IPS-NIHi11 (cell line): ENCODE results near the gene GFAP.
"Not testable (repeated sequence)": the region's sequence is repeated elsewhere in the genome, so short reads cannot be mapped to it uniquely, and the experiment has no call there.

ENCODE experiments used
- DNase-seq: peaks from one replicate; pipeline ENCODE4 v3.0.0; 2012; ENCODE audit warnings: mixed read lengths, low spot score

Gene GFAP

DNA sequence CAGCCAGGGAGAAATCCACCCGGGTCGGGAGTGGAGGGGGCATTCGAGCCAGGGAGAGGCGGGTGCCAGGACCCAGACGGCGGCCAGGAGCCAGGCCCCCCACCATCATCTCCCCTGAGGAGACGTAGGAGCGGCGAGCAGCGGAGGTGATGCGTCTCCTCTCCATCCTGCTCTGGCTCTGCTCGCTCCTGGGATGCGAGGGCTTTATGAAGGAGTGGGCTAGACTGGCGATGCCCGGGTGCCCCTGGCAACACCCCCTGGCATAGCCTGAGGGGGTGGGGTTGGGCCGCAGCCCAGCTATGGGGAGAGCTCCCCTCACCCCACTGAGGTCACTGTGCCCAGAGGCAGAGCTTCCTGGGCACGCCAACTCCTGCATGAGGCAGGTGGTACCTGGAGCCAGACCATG lies at the start of gene GFAP:
GFAP (minus strand) TSS at position 180 of the 406 bp plus-strand sequence; CDS start at position 166, 14 bp downstream.
- no peak for DNase-seq

DNA sequence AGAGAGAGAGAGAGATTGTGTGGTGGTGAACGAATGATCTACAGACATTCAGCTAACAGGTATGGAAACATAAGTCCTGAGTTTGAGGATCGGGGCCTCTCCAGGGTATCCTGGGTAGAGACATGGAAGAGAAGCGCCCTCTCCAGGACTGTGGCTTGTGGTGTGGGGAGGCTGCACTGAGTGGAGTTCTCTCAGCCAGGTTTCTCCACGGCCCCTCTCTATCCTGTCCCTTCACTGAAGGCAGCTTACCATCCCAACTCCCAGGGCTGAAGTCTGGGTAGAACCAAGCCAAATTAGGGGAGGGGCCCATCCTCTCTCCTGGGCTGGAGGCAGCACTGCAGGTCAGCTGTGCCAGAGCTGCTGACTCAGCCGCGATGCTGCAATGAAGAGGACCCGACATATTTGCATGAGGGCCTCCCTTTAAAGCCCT lies 46.6 kb upstream of the GFAP start:
- DNase-seq: no peak

DNA sequence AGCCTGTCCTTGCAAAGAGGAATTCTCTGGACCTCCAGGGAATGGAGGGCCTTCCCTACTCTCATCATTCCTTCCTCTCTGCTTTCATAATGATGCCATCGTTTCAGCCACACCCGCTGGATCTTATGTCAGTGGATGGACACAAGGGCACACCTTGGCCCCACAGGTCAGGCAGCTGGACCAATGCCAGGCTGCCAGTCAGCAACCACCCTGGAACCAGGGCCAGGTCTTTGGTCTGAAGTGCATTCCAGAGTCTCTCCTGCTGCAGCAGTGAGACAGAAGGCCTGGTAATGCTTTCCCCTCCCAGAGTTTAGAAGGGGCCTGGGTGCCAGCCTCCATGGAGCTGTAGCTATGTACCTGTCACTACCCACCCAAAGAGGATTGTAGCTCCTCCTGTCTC lies 45.4 kb upstream of the GFAP start:
- DNase-seq: no peak

DNA sequence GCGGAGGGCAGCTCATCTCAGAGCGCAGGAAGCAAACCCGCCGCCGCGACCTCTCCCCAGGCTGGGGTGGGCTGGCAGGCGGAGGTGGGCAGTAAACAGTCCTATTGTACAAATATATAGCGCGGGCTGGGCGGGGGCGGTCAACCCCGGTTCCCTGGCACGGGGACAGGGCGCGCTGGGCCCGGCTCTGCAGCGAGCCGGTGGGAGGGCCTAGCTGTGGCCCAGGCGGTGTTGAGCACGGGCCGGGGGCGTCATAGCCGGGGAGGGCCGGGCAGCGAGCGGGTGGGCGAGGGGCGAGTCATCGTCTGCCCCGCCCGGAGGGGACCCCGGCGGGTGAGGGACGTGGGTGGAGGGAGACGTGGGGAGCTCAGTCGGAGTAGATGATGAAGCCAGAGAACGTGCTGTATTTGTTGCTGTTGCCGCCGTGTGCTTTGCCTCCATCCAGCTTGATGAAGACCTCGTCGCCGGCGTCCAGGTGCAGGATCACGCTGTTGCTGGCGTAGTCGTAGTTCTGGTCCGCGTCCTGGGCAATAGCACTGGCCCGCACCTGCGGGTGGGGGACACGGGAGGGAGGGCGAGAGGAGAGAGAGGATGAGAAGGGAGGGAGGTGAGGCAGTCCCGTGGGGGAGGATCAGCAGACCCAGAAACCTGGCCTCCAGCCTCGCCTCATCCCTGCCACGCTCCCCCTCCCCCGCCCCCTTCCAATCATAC lies 44.7 kb upstream of the GFAP start:
- no peak for DNase-seq

DNA sequence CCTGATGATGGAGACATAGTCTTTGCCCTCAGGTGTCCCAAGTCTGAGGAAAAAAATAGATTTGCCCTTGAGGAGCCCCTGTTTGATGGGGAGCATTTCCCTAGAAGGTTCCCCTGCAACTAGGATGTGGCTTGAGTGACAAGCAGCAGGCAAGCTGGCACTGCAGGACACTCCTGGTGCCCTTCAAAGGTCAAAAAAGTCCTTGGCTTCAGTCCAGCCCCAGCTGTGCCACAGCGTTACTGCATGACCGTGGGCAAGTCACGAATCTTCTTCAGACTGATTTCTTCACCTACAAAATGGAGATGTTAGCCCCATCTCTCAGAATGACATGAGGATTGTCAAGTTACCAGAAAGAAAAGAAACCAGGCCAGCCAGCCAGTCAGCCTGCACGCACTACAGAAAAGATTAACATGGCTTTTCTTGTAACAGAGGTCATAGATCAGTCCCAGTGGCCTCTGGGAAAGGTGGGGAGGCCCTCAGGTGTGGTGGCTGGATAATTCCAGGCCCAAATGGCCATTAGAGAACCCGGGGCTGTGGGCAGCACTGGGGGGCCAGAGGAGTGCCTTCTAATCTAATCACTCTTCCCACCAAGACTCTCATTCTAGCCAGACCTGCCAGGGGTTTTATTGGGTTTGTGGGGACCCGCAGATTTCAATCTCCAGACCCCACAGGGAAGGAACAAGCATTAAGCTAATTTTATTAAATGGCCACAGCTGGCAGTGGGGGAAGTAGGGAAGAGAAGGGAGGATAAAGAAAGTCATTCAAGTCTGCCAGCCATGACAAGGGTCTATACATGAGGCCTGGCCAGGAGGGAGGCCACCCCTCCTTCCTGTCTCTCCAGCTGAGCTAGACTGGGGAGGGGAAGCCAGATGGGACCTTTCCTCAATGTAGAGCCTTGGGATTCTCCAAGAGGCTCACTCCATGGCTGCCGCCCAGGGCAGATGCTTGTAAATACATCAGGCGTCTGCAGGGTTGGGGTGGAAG lies 42.0 kb upstream of the GFAP start:
- no peak for DNase-seq

DNA sequence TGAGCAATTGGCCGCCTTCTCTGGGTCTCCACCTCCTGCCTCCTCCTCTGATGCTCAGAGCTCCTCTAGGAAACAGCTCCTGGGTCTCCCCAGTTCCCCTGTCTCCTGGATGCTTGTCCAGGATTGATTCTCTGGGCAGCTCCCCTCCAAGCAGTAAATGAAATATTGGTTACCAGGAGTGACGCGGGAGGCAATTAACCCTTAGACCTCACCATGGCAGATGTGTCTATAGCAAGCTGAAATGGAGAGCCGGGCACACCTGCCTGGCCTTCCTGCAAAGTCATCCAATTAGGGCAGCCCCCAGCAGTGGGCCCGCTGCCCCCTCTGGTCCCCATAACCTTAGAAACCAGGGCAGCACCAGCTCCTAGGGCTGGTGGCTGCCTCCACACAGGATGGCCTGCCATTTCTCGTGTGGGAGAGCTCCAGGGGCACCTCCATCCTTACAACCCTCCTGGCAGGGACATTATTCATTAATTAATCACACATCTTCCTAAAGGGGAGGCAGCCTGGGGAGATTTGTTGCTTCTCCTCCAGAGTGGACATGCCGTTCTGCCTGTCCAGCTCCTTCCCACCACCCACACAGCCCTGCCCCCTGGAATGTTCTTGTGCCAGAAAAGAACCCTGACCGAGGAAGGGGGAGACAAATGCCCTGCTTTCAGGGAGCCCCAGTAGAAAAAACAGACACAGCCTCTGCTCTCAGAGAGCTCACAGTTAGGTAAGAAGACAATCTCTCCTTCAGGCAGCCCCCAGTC lies 40.5 kb upstream of the GFAP start:
- no peak for DNase-seq

DNA sequence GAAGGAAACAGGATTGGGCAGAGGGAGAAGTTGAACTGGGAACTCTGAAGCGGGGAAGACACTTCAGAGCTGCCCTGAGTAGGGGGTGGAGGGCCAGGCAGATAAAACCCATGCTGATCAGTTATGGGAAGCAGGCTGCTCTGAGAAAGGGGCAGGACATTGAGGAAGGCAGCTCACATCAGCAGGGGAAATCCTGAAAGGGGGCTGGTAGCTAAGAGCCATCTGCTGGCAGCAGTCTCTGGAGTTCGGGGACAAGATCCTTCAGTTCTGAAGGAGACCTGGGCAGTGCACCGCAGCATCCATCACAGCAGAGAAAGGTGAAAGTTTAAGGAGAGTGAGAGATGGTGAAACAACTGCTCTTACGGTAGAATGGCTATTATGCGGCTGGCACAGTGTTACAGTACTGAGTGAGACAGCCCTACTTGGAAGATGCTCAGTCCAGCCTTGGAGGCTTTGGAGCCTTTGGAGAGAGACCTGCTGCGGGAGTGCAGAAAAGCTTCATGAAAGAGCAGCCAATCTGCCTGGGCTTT lies 37.7 kb upstream of the GFAP start:
- no peak for DNase-seq

DNA sequence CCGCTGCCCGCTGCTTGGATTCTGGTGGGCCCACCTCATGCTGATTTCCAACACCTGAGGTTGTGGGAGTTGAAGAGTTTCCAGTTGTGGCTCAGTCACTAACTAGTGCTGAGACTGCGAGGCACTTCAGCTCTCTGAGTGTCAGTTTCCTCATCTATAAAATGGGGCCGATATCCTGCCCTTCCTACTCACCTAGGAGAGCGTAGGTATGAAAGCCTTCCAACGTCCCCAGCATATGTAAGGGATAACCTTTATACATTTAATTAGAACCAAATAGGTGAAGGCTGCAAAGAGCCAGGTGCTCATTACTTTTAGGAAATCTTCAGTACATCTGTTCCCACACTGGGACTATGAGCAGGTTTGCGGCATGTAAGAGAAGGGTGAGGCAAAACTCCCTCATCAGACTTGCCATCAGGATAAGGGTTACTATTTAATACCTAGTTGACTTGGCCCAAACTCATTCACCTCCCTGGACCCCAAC lies 33.1 kb upstream of the GFAP start:
- DNase-seq: no peak

DNA sequence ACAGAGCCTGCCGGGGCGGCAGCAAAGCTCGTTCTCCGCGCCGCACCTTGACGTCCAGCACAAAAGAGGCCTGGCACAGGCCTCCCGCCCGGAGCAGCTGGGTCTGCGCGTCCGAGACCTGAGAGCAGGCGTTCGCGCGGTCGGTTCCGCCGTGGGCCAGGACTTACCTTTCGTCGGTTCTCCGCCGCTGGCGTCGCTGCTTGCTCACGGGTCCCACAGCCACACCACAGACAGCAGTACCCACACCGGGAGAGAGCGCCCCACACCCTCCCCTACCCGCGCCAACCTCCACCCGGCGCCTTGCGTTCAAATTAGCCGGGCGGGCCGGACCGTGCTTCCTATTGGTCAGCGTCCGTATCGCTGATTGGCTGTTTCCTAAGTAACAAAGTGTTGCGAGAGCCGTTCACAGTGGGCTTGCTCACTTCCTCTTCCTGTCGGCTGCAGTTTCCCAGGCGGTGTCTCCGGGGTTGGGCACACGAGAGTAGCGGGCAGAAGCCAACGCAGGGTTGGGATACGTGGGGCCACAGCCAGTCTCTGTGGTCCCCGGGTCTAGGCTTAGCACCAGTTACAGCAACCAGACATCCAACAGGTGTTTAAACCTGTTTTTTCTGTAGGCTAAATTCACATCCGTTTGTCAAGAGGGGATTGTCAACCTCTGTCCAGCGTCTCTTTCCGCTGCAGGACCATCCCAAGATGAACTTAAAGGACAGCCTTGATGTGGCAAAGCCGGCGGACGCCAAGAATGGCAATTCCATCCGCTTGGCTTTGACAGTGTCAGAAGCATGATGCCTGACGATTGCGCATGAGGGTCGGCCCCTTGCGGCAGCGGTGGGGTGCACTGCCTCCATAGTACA lies 32.4 kb upstream of the GFAP start, which contains the start of gene KIF18B:
KIF18B (minus strand) TSS at position 313 of the 854 bp plus-strand sequence. CDS start 11,429 bp downstream, outside the sequence.
- peak; percentile 99 for DNase-seq

DNA sequence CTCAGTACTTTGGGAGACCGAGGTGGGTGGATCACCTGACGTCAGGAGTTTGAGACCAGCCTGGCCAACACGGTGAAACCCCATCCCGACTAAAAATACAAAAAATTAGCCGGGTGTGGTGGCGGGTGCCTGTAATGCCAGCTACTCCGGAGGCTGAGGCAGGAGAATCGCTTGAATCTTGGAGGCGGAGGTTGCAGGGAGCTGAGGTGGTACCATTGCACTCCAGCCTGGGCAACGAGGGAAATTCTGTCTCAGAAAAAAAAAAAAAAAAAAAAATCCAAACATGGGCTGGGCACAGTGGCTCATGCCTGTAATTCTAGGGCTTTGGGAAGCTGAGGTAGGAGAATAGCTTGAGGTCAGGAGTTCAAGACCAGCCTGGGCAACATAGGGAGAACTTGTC lies 30.4 kb upstream of the GFAP start:
- DNase-seq: not testable (repeated sequence)

DNA sequence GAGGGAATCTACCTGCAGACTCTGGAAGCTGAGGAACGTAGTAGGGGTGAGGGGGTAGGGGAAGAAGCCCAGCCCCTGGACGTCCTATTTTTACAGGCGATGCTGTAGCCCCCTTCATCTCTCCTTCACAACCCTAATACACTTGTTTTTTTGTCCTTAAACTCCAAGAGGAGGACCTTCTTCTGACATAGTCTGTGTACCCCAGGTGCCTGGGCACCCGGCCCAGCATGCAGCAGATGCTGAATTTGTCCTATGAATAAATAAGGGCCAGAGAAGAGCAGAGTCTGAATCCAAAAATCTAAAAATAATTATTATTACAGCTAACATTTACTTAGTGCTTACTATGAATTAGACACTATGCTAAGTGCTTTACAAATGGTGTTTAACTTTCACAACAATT lies 27.2 kb upstream of the GFAP start:
- DNase-seq: no peak

DNA sequence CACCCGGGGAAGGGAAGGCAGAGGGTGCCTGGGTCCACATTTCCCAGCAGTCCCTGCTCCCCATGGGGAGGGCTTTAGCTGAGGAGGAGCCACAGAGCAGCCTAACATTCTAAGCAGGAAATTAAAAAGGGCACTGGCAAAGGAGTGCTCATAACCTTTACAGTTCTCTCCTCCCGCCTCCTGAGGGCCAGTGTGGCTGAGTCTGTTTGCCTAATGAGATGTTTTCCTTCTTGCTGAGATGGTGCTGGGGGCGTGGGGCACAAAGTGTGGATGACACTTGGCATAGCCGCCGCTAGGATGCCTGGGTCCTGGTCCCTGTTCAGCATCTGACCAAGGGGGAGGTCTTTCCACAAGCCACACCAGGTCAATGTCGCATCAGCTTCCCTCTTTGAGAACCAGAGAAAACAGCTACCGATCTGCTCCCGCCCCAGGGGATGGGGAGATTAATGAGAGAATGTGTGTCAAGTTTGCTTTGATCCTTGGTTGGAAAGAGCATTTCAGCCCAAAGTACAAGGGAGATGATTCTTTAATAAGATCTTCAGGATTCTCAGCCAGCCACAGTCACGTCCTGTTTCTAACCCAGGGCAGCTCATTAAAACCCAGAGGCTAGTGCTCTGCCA lies 26.5 kb upstream of the GFAP start:
- no peak for DNase-seq

DNA sequence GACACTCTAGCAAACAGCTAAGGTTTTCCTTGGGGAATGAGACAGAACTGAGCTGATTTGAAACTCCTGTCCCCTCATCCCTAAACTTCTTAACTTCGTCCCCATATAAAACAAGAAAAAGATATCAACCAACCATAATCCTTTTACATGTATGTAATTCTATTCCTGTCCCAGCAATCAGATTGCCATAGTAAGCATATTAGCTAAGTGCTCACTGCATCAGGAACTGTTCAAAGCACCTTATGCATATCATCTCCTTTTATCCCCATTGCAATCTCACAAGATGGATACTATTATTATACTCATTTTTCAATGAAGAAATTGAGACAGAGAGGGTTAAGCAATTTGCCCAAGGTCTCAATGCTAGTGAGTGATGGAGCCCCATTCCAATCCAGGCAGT lies 25.5 kb upstream of the GFAP start:
- DNase-seq: no peak

DNA sequence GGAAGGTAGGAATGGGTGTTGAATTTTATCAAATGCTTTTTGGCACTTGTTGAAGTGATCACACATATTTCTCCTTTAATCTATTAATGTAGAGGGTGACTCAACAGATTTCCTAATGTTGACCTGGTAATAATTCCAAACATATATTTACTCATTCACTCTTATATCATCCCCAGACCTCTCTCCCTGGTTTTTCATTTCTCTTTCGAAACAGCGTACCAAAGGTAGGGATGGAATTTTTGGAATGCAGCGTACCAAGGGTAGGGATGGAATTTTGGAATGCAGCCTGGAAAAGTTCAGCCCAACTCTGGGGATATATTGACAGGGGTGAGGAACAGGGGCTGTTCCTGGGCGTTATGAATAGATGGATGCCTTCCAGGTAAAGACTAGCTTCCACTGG lies 25.0 kb upstream of the GFAP start:
- no peak for DNase-seq

DNA sequence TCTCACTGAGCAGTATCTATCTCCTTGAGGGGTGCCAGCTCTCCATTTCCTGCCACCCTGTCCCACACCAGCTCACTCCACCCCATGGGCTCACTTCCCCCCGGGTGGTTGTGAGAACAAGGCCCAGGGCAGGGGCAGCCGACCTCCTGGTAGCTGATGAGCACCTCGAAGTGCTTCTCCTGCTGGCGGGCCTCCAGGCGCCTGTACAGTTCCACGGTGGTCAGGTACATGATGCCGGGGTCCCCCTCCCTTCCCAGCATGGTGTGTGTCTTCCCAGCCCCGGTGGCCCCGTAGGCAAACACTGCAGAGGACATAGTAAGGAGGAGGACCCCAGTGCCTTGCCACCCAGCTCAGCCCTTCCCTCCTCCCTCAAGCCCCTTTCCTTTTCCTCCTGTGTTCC lies 19.8 kb upstream of the GFAP start:
- DNase-seq: no peak

DNA sequence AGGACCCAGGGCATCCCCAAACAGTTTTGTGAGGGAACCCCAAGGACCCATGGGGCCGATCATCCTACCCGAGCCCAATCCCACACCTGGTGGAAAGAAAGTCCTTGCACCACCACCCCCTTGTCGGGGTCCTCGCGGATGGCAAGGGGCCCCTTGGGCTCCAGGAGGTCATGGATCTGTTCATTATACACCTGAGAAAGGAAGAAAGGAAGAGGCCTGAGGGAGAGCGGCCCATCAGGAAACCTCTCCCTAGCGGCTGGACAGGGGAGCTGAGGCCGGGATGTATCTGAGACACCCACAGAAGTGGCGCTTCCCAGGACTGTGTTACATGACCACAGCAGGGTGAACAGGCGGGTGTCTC lies 19.4 kb upstream of the GFAP start:
- no peak for DNase-seq

DNA sequence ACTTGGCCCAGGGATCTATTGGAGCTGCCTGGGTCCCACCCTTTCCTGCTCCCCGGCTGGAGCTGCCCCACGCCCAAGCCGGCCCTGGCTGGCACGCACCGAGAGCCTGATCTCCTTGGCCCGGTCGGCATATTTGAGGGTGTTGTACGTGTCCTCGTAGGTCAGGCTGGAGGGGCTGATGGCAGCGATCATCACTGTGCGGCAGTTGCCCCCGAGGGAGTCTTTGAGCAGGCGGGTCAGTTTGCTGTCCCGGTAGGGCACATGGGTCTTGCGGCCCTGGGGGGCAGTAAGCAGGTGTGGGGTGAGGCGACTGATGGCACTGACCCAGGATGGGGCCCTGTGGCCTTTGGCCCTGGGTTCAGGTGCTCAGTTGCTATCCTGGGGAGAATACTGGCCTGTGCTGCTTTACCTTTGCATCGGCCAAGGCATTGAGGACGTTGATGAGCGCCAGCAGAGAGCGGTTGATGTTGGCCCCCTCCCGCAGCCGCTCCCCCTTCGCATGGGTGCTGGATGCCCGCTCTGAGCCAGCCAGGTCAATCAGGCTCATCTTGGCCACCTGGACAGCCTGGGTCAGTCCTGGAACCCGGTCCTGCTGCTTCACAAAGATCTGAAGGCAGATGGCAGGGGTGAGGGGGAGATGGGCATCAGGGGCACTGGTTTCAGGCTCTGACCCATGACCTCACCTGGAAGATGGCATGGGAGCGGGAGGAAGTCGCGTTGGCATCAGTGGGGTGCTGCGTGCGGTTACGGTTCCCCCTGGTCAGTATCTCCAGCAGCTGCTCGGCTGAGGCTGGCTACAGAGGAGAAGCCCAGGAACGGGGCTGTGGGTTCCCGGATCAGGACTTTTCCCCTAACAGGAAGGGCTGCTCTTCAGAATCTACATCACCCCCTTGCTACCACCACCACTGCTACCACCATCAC lies 18.8 kb upstream of the GFAP start:
- no peak for DNase-seq

DNA sequence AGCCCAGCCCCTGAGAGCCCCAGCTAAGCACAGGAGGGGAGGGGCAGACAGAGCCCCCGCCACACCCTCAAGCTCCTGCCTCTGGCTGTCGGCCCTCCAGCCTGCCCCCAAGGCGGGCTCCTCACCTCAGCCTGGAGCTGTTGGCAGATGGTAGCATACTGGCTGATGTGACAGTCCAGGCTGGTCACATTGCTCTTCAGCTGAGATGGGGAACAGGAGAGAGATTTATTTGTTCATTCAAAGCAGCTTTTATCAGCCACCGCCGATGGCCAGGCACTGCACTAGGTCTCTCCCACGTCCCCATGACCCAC lies 17.4 kb upstream of the GFAP start:
- no peak for DNase-seq

DNA sequence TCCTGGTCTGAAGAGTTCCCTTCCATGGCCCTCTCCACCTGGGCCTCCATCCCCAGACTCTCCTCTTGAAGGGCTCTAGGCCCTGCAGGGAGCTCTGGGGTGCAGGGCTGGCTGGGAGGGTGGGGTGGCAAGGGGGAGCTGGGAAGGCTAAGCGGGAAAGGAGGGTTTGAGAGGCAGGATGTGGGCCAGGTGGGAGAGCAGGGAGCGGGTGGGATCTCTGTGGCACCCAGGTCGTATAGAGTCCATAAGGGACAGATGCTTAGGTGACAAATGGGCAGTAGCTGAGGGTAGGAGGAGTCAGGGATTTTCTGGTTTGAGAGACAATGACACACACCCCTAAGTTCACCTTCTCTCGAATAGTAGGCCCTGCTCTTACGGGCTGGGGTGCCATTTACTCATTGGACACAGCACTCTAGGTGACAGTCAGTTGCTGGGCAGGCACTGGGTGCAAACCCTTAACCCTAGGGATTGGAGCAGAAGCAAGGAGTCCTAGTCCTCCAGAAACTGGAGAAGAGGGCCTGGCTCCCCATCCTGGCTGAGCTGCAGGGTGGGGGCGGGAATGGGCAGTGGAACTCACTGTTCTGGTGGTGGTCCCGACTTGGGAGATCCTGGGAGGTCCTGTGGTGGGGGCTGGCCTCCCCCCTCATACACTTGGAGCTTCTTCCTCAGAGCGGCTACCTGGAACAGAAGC lies 16.9 kb upstream of the GFAP start:
- DNase-seq: no peak
